Activated T-helper 17 cell treated with anti-CD3 and anti-CD28 coated beads, Interleukin-2, amount 50 U/mL, for 72 hours (primary cell): Measurements from ENCODE around the gene ZEB2. TPM values are rescaled to one million over a fixed set of nuclear protein-coding genes. Genes with fewer than 3 reads are reported as not detected.

ENCODE experiments used
- ATAC-seq: fragments of 150-1000 bp; cut with Tn5 transposase; replicated peaks from 2 replicates; pipeline ENCODE4 v1.10.0; 2021; ENCODE audit warnings: mild to moderate bottlenecking, moderate library complexity
- H3K27ac Mint-ChIP-seq: one replicate; pipeline ENCODE4 v1.8.0; 2022; ENCODE audit warnings: mixed read lengths
- H3K27me3 Mint-ChIP-seq: one replicate; pipeline ENCODE4 v1.8.0; 2022; ENCODE audit warnings: mixed read lengths
- H3K36me3 Mint-ChIP-seq: one replicate; pipeline ENCODE4 v1.8.0; 2022; ENCODE audit warnings: low read depth, mild to moderate bottlenecking, mixed read lengths
- H3K4me1 Mint-ChIP-seq: one replicate; pipeline ENCODE4 v1.8.0; 2022; ENCODE audit warnings: mixed read lengths
- H3K4me3 Mint-ChIP-seq: one replicate; pipeline ENCODE4 v1.8.0; 2022; ENCODE audit warnings: mild to moderate bottlenecking, mixed read lengths
- H3K9me3 Mint-ChIP-seq: one replicate; pipeline ENCODE4 v1.8.0; 2022; ENCODE audit warnings: mixed read lengths
- total RNA-seq, 2 donors: library from RNA; stranded (reverse); gene quantifications; one replicate each; pipeline ENCODE4 v1.2.3, GENCODE V29; 2022

ZEB2 gene
- total RNA-seq, 2 donors from 2014 or later = 27.6 to 44.1 TPM

- no peaks in the 10 kb centered on the region for H3K4me1 Mint-ChIP-seq
- no peak for ATAC-seq
- peaks cover 12% of the 10 kb centered on the region for H3K27me3 Mint-ChIP-seq
- H3K4me3 Mint-ChIP-seq = no peak overlapping the region
- no peak overlapping the region for H3K27ac Mint-ChIP-seq
- H3K9me3 Mint-ChIP-seq = no peaks in the 10 kb centered on the region
- no peaks in the 10 kb centered on the region for H3K36me3 Mint-ChIP-seq
Measured at GRCh38 chr2:144545787-144546186, 25.9 kb upstream of the ZEB2 start.

- Mint-ChIP-seq H3K9me3 (no peaks in the 10 kb centered on the region), H3K4me1 (no peaks in the 10 kb centered on the region), H3K4me3 (no peak overlapping the region), H3K27me3 (peaks cover 9% of the 10 kb centered on the region), H3K27ac (no peak overlapping the region), H3K36me3 (no peaks in the 10 kb centered on the region)
- ATAC-seq = no peak
Measured at GRCh38 chr2:144544053-144544452, 24.1 kb upstream of the ZEB2 start.

GRCh38 chr2:144541396-144541795 lies 21.5 kb upstream of the ZEB2 start:
- H3K27ac Mint-ChIP-seq = no peak overlapping the region
- ATAC-seq = no peak
- no peaks in the 10 kb centered on the region for H3K36me3 Mint-ChIP-seq
- H3K27me3 Mint-ChIP-seq = peaks cover 14% of the 10 kb centered on the region
- H3K4me1 Mint-ChIP-seq = no peaks in the 10 kb centered on the region
- H3K9me3 Mint-ChIP-seq = no peaks in the 10 kb centered on the region
- no peak overlapping the region for H3K4me3 Mint-ChIP-seq

- ATAC-seq = no peak
- Mint-ChIP-seq H3K36me3 (no peaks in the 10 kb centered on the region), H3K27me3 (peaks cover 15% of the 10 kb centered on the region), H3K9me3 (no peaks in the 10 kb centered on the region), H3K4me1 (no peaks in the 10 kb centered on the region), H3K27ac (no peak overlapping the region), H3K4me3 (no peak overlapping the region)
Measured at GRCh38 chr2:144539289-144539782, 19.4 kb upstream of the ZEB2 start.

- Mint-ChIP-seq H3K27me3 (peaks cover 20% of the 10 kb centered on the region), H3K27ac (no peak overlapping the region), H3K9me3 (no peaks in the 10 kb centered on the region), H3K4me3 (no peak overlapping the region), H3K36me3 (no peaks in the 10 kb centered on the region), H3K4me1 (no peaks in the 10 kb centered on the region)
- no peak for ATAC-seq
Measured at GRCh38 chr2:144535300-144535699, 15.4 kb upstream of the ZEB2 start.

- Mint-ChIP-seq H3K27me3 (peaks cover 26% of the 10 kb centered on the region), H3K4me3 (no peak overlapping the region), H3K36me3 (no peaks in the 10 kb centered on the region), H3K9me3 (no peaks in the 10 kb centered on the region), H3K27ac (no peak overlapping the region), H3K4me1 (no peaks in the 10 kb centered on the region)
- no peak for ATAC-seq
Measured at GRCh38 chr2:144533221-144533620, 13.3 kb upstream of the ZEB2 start.

- no peak for ATAC-seq
- Mint-ChIP-seq H3K9me3 (no peaks in the 10 kb centered on the region), H3K36me3 (no peaks in the 10 kb centered on the region), H3K27ac (no peak overlapping the region), H3K4me1 (no peaks in the 10 kb centered on the region), H3K4me3 (no peak overlapping the region), H3K27me3 (peaks cover 26% of the 10 kb centered on the region)
Measured at GRCh38 chr2:144530596-144530995, 10.7 kb upstream of the ZEB2 start.

GRCh38 chr2:144529841-144530240 lies 9.9 kb upstream of the ZEB2 start:
- ATAC-seq = no peak
- peaks cover 31% of the 10 kb centered on the region for H3K27me3 Mint-ChIP-seq
- no peaks in the 10 kb centered on the region for H3K36me3 Mint-ChIP-seq
- H3K4me1 Mint-ChIP-seq = no peaks in the 10 kb centered on the region
- no peak overlapping the region for H3K4me3 Mint-ChIP-seq
- H3K27ac Mint-ChIP-seq = no peak overlapping the region
- no peaks in the 10 kb centered on the region for H3K9me3 Mint-ChIP-seq

GRCh38 chr2:144528108-144528507 lies 8.2 kb upstream of the ZEB2 start:
- peaks cover 5% of the 10 kb centered on the region for H3K36me3 Mint-ChIP-seq
- H3K27ac Mint-ChIP-seq = no peak overlapping the region
- no peak for ATAC-seq
- H3K4me1 Mint-ChIP-seq = peaks cover 5% of the 10 kb centered on the region
- H3K9me3 Mint-ChIP-seq = no peaks in the 10 kb centered on the region
- no peak overlapping the region for H3K4me3 Mint-ChIP-seq
- peaks cover 31% of the 10 kb centered on the region for H3K27me3 Mint-ChIP-seq

- ATAC-seq = no peak
- Mint-ChIP-seq H3K27me3 (peaks cover 41% of the 10 kb centered on the region), H3K9me3 (no peaks in the 10 kb centered on the region), H3K27ac (no peak overlapping the region), H3K4me3 (no peak overlapping the region), H3K36me3 (peaks cover 7% of the 10 kb centered on the region), H3K4me1 (peaks cover 10% of the 10 kb centered on the region)
Measured at GRCh38 chr2:144526831-144527230, 6.9 kb upstream of the ZEB2 start.

GRCh38 chr2:144524118-144525009 lies 4.4 kb upstream of the ZEB2 start:
- ATAC-seq = peak; percentile 55
- peaks cover 32% of the 10 kb centered on the region for H3K27me3 Mint-ChIP-seq
- peak overlapping the region; percentile 14 for H3K27ac Mint-ChIP-seq
- H3K4me1 Mint-ChIP-seq = peaks cover 10% of the 10 kb centered on the region
- peaks cover 7% of the 10 kb centered on the region for H3K36me3 Mint-ChIP-seq
- H3K9me3 Mint-ChIP-seq = no peaks in the 10 kb centered on the region
- peak overlapping the region; percentile 82 for H3K4me3 Mint-ChIP-seq

- H3K27ac Mint-ChIP-seq = peak overlapping the region; percentile 46
- peak overlapping the region; percentile 82 for H3K4me3 Mint-ChIP-seq
- H3K4me1 Mint-ChIP-seq = peaks cover 10% of the 10 kb centered on the region
- no peaks in the 10 kb centered on the region for H3K9me3 Mint-ChIP-seq
- peaks cover 31% of the 10 kb centered on the region for H3K27me3 Mint-ChIP-seq
- peaks cover 7% of the 10 kb centered on the region for H3K36me3 Mint-ChIP-seq
- peak; percentile 24 for ATAC-seq
Measured at GRCh38 chr2:144523596-144524117, 3.7 kb upstream of the ZEB2 start.

- H3K27ac Mint-ChIP-seq = peak overlapping the region; percentile 46
- peaks cover 10% of the 10 kb centered on the region for H3K4me1 Mint-ChIP-seq
- H3K9me3 Mint-ChIP-seq = no peaks in the 10 kb centered on the region
- H3K4me3 Mint-ChIP-seq = peak overlapping the region; percentile 82
- H3K36me3 Mint-ChIP-seq = peaks cover 7% of the 10 kb centered on the region
- ATAC-seq = no peak
- H3K27me3 Mint-ChIP-seq = peaks cover 31% of the 10 kb centered on the region
Measured at GRCh38 chr2:144522897-144523595, 3.1 kb upstream of the ZEB2 start.

- H3K4me1 Mint-ChIP-seq = peaks cover 10% of the 10 kb centered on the region
- peaks cover 7% of the 10 kb centered on the region for H3K36me3 Mint-ChIP-seq
- peak overlapping the region; percentile 82 for H3K4me3 Mint-ChIP-seq
- no peak for ATAC-seq
- peaks cover 26% of the 10 kb centered on the region for H3K27me3 Mint-ChIP-seq
- no peak overlapping the region for H3K27ac Mint-ChIP-seq
- H3K9me3 Mint-ChIP-seq = no peaks in the 10 kb centered on the region
Measured at GRCh38 chr2:144522176-144522896, 2.4 kb upstream of the ZEB2 start.
